H1 (cell line): ENCODE measurements around the gene USP24.

ENCODE experiments used
- CBX5 ChIP-seq: fragments of 300-800, 300-1000 bp; sonication (generic); IDR thresholded peaks from 2 replicates; pipeline ENCODE4 v1.7.1; 2016; ENCODE audit warnings: antibody characterized with exemption, low read length, low read depth
- CHD1 ChIP-seq: IDR thresholded peaks from 2 replicates; pipeline ENCODE4 v1.6.1; 2012; ENCODE audit warnings: low read depth, low read length, improper control_type of control experiment
- KDM5A ChIP-seq: fragments of 200-600 bp; IDR thresholded peaks from 2 replicates; pipeline ENCODE4 v1.7.1; 2012; ENCODE audit warnings: mild to moderate bottlenecking, low read length, inconsistent platforms, mixed read lengths
- MAX ChIP-seq: IDR thresholded peaks from 2 replicates; pipeline ENCODE4 v1.6.1; 2012; ENCODE audit warnings: inconsistent platforms
- POLR2A ChIP-seq, 2 experiments: IDR thresholded peaks; 1 replicate in 1 of 2; 2 replicates in 1 of 2; pipeline ENCODE4 v1.6.1; 2011; ENCODE audit warnings: low read depth in 2 of 2, low read length in 2 of 2, mild to moderate bottlenecking in 2 of 2; ENCODE audit errors: control extremely low read depth in 1 of 2
- RFX5 ChIP-seq: IDR thresholded peaks from 2 replicates; pipeline ENCODE4 v1.6.1; 2011; ENCODE audit warnings: low read depth, low read length, improper control_type of control experiment, borderline replicate concordance
- YY1 ChIP-seq: IDR thresholded peaks from 2 replicates; pipeline ENCODE4 v1.6.1; 2011; ENCODE audit warnings: low read depth, mild to moderate bottlenecking, low read length

- TF ChIP-seq KDM5A (no peak), CHD1 (no peak), CBX5 (no peak), RFX5 (no peak), YY1 (no peak), POLR2A (IDR thresholded peaks at IDR 0.05; ENCODE audit: control extremely low read depth in 1 of 2, low read depth in 2 of 2, low read length in 2 of 2) (no peak), MAX (no peak)
These were observed 5.9 kb downstream of the USP24 start for GRCh38 chr1:55209247-55209646.
